ENCODE results near the gene CNTN6. TPM values are rescaled to one million over a fixed set of nuclear protein-coding genes. Genes with fewer than 3 reads are reported as not detected.

CNTN6 gene
- total and polyA plus RNA-seq, 2 experiments from 2014 or later: not detected

DNA sequence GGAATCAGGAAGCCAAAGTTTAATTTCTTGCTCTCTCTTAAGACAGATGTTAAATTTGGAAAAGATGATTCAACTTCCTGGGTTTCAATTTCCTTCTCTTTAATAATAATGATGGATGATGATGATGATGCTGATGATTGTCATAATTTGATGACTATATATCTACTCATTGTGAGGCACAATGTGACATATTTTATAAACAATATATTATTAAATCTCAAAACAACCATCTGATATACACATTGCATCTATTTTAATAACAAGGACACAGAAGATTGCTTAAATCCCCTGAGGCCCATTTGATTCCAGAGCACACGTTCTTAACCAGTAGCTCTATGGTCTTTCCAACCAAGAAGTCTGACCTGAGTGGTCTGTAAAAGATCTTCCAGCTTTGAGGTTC lies 124.0 kb downstream of the CNTN6 start:
- no peaks in the 10 kb centered on the region for H3K9me2 ChIP-seq (ENCODE audit: insufficient read depth)
- no peak overlapping the region for H3K4me2 ChIP-seq
- H3K9me3 Mint-ChIP-seq: peaks cover 83% of the 10 kb centered on the region
- no peak for ATAC-seq
- H3K27me3 ChIP-seq (ENCODE audit: insufficient read depth): no peaks in the 10 kb centered on the region
- H3K36me3 ChIP-seq (ENCODE audit: insufficient read depth): no peaks in the 10 kb centered on the region
- H3K36me3 Mint-ChIP-seq (ENCODE audit: low read depth): peaks cover 36% of the 10 kb centered on the region
- no peak overlapping the region for H2AFZ ChIP-seq
- no peak for DNase-seq (ENCODE audit: low spot score)
- H3K79me2 ChIP-seq (replicated peaks; ENCODE audit: insufficient read depth): no peaks in the 10 kb centered on the region
- no peaks in the 10 kb centered on the region for H4K20me1 ChIP-seq (replicated peaks; ENCODE audit: insufficient read depth)
- H3K27ac ChIP-seq (ENCODE audit: low read depth): no peak overlapping the region
- no peaks in the 10 kb centered on the region for H3F3A ChIP-seq (replicated peaks; ENCODE audit: low read depth)
- no peak overlapping the region for H3K27ac Mint-ChIP-seq
- no peak for TF ChIP-seq POLR2AphosphoS5 (IDR thresholded peaks at IDR 0.05; ENCODE audit: low read depth)
- TF ChIP-seq EZH2 (IDR thresholded peaks at IDR 0.05; ENCODE audit: low read depth, unreplicated experiment): no peak
- no peak for TF ChIP-seq CREB1 (CRISPR knock-in tag; IDR thresholded peaks at IDR 0.05; ENCODE audit: low read depth)
- TF ChIP-seq, protein P1, sequence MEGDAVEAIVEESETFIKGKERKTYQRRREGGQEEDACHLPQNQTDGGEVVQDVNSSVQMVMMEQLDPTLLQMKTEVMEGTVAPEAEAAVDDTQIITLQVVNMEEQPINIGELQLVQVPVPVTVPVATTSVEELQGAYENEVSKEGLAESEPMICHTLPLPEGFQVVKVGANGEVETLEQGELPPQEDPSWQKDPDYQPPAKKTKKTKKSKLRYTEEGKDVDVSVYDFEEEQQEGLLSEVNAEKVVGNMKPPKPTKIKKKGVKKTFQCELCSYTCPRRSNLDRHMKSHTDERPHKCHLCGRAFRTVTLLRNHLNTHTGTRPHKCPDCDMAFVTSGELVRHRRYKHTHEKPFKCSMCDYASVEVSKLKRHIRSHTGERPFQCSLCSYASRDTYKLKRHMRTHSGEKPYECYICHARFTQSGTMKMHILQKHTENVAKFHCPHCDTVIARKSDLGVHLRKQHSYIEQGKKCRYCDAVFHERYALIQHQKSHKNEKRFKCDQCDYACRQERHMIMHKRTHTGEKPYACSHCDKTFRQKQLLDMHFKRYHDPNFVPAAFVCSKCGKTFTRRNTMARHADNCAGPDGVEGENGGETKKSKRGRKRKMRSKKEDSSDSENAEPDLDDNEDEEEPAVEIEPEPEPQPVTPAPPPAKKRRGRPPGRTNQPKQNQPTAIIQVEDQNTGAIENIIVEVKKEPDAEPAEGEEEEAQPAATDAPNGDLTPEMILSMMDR (conservative IDR thresholded peaks at IDR 0.05; ENCODE audit: low read depth in 2 of 2): no peak
- no peak for TF ChIP-seq STAT1 (IDR thresholded peaks at IDR 0.05; ENCODE audit: unreplicated experiment)
- TF ChIP-seq, protein P2, sequence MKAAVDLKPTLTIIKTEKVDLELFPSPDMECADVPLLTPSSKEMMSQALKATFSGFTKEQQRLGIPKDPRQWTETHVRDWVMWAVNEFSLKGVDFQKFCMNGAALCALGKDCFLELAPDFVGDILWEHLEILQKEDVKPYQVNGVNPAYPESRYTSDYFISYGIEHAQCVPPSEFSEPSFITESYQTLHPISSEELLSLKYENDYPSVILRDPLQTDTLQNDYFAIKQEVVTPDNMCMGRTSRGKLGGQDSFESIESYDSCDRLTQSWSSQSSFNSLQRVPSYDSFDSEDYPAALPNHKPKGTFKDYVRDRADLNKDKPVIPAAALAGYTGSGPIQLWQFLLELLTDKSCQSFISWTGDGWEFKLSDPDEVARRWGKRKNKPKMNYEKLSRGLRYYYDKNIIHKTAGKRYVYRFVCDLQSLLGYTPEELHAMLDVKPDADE (IDR thresholded peaks at IDR 0.05): no peak
- no peak for TF ChIP-seq ZNF114 (CRISPR knock-in tag; IDR thresholded peaks at IDR 0.05)
- TF ChIP-seq EZH2phosphoT487 (IDR thresholded peaks at IDR 0.05; ENCODE audit: unreplicated experiment): no peak
- TF ChIP-seq, protein P3, sequence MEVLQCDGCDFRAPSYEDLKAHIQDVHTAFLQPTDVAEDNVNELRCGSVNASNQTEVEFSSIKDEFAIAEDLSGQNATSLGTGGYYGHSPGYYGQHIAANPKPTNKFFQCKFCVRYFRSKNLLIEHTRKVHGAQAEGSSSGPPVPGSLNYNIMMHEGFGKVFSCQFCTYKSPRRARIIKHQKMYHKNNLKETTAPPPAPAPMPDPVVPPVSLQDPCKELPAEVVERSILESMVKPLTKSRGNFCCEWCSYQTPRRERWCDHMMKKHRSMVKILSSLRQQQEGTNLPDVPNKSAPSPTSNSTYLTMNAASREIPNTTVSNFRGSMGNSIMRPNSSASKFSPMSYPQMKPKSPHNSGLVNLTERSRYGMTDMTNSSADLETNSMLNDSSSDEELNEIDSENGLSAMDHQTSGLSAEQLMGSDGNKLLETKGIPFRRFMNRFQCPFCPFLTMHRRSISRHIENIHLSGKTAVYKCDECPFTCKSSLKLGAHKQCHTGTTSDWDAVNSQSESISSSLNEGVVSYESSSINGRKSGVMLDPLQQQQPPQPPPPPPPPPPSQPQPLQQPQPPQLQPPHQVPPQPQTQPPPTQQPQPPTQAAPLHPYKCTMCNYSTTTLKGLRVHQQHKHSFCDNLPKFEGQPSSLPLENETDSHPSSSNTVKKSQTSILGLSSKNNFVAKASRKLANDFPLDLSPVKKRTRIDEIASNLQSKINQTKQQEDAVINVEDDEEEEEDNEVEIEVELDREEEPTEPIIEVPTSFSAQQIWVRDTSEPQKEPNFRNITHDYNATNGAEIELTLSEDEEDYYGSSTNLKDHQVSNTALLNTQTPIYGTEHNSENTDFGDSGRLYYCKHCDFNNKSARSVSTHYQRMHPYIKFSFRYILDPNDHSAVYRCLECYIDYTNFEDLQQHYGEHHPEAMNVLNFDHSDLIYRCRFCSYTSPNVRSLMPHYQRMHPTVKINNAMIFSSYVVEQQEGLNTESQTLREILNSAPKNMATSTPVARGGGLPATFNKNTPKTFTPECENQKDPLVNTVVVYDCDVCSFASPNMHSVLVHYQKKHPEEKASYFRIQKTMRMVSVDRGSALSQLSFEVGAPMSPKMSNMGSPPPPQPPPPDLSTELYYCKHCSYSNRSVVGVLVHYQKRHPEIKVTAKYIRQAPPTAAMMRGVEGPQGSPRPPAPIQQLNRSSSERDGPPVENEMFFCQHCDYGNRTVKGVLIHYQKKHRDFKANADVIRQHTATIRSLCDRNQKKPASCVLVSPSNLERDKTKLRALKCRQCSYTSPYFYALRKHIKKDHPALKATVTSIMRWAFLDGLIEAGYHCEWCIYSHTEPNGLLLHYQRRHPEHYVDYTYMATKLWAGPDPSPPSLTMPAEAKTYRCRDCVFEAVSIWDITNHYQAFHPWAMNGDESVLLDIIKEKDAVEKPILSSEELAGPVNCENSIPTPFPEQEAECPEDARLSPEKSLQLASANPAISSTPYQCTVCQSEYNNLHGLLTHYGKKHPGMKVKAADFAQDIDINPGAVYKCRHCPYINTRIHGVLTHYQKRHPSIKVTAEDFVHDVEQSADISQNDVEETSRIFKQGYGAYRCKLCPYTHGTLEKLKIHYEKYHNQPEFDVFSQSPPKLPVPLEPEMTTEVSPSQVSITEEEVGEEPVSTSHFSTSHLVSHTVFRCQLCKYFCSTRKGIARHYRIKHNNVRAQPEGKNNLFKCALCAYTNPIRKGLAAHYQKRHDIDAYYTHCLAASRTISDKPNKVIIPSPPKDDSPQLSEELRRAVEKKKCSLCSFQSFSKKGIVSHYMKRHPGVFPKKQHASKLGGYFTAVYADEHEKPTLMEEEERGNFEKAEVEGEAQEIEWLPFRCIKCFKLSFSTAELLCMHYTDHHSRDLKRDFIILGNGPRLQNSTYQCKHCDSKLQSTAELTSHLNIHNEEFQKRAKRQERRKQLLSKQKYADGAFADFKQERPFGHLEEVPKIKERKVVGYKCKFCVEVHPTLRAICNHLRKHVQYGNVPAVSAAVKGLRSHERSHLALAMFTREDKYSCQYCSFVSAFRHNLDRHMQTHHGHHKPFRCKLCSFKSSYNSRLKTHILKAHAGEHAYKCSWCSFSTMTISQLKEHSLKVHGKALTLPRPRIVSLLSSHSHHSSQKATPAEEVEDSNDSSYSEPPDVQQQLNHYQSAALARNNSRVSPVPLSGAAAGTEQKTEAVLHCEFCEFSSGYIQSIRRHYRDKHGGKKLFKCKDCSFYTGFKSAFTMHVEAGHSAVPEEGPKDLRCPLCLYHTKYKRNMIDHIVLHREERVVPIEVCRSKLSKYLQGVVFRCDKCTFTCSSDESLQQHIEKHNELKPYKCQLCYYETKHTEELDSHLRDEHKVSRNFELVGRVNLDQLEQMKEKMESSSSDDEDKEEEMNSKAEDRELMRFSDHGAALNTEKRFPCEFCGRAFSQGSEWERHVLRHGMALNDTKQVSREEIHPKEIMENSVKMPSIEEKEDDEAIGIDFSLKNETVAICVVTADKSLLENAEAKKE (CRISPR knock-in tag; IDR thresholded peaks at IDR 0.05): no peak
- TF ChIP-seq JUNB (IDR thresholded peaks at IDR 0.05; ENCODE audit: unreplicated experiment): no peak
- no peak for TF ChIP-seq ZNF331 (CRISPR knock-in tag; IDR thresholded peaks at IDR 0.05; ENCODE audit: low read depth)
- TF ChIP-seq NANOG (IDR thresholded peaks at IDR 0.05; ENCODE audit: borderline replicate concordance): no peak
- TF ChIP-seq, protein P4, sequence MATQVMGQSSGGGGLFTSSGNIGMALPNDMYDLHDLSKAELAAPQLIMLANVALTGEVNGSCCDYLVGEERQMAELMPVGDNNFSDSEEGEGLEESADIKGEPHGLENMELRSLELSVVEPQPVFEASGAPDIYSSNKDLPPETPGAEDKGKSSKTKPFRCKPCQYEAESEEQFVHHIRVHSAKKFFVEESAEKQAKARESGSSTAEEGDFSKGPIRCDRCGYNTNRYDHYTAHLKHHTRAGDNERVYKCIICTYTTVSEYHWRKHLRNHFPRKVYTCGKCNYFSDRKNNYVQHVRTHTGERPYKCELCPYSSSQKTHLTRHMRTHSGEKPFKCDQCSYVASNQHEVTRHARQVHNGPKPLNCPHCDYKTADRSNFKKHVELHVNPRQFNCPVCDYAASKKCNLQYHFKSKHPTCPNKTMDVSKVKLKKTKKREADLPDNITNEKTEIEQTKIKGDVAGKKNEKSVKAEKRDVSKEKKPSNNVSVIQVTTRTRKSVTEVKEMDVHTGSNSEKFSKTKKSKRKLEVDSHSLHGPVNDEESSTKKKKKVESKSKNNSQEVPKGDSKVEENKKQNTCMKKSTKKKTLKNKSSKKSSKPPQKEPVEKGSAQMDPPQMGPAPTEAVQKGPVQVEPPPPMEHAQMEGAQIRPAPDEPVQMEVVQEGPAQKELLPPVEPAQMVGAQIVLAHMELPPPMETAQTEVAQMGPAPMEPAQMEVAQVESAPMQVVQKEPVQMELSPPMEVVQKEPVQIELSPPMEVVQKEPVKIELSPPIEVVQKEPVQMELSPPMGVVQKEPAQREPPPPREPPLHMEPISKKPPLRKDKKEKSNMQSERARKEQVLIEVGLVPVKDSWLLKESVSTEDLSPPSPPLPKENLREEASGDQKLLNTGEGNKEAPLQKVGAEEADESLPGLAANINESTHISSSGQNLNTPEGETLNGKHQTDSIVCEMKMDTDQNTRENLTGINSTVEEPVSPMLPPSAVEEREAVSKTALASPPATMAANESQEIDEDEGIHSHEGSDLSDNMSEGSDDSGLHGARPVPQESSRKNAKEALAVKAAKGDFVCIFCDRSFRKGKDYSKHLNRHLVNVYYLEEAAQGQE (IDR thresholded peaks at IDR 0.05; ENCODE audit: unreplicated experiment): no peak
- H3K4me3 Mint-ChIP-seq: no peak overlapping the region
- H3K4me1 Mint-ChIP-seq: no peaks in the 10 kb centered on the region
- peaks cover 13% of the 10 kb centered on the region for H3K4me1 ChIP-seq (ENCODE audit: insufficient read depth)
- no peak overlapping the region for H3K4me3 ChIP-seq
- peaks cover 2% of the 10 kb centered on the region for H3K27me3 Mint-ChIP-seq (ENCODE audit: insufficient read depth, low read depth, poor library complexity)

Measured in GM23338 (cell line).